Mesendoderm (in vitro differentiated cells): ENCODE results near the gene KRTAP10-2.

Experiments used
- DNase-seq: peaks from one replicate; pipeline ENCODE4 v3.0.0; 2013
- H2AK5ac ChIP-seq: 2 replicates; pipeline ENCODE4 v1.6.1; 2013; ENCODE audit warnings: low read length, inconsistent platforms
- H2BK120ac ChIP-seq: 2 replicates; pipeline ENCODE4 v1.6.1; 2013; ENCODE audit warnings: low read depth, mild to moderate bottlenecking, low read length, moderate library complexity, mixed read lengths
- H2BK15ac ChIP-seq: replicated peaks from 2 replicates; pipeline ENCODE4 v1.6.1; 2013; ENCODE audit warnings: low read depth, mild to moderate bottlenecking, moderate library complexity
- H2BK5ac ChIP-seq: 2 replicates; pipeline ENCODE4 v1.6.1; 2013; ENCODE audit warnings: low read length, inconsistent platforms
- H3K18ac ChIP-seq: 2 replicates; pipeline ENCODE4 v1.6.1; 2013; ENCODE audit warnings: mild to moderate bottlenecking, low read length, mixed read lengths
- H3K23ac ChIP-seq: one replicate; pipeline ENCODE4 v1.6.1; 2013; ENCODE audit warnings: low read length
- H3K27ac ChIP-seq: 2 replicates; pipeline ENCODE4 v1.5.1; 2013; ENCODE audit warnings: low read depth, mild to moderate bottlenecking, inconsistent platforms, low read length, moderate library complexity
- H3K27me3 ChIP-seq: 2 replicates; pipeline ENCODE4 v1.6.1; 2013; ENCODE audit warnings: low read length, control low read depth, mild to moderate bottlenecking, inconsistent platforms; ENCODE audit not compliant: insufficient read depth, poor library complexity
- H3K36me3 ChIP-seq: 2 replicates; pipeline ENCODE4 v1.6.1; 2013; ENCODE audit warnings: low read length, inconsistent platforms; ENCODE audit not compliant: control insufficient read depth, insufficient read depth
- H3K4ac ChIP-seq: one replicate; pipeline ENCODE4 v1.6.1; 2013; ENCODE audit warnings: low read depth, mild to moderate bottlenecking, low read length, moderate library complexity
- H3K4me1 ChIP-seq: 2 replicates; pipeline ENCODE4 v1.6.1; 2013; ENCODE audit warnings: low read depth, low read length, inconsistent platforms; ENCODE audit not compliant: control insufficient read depth
- H3K4me2 ChIP-seq: 2 replicates; pipeline ENCODE4 v1.6.1; 2013; ENCODE audit warnings: low read length
- H3K4me3 ChIP-seq: 2 replicates; pipeline ENCODE4 v1.5.1; 2013; ENCODE audit warnings: mild to moderate bottlenecking, low read length
- H3K56ac ChIP-seq: one replicate; pipeline ENCODE4 v1.6.1; 2013; ENCODE audit warnings: low read length
- H3K79me1 ChIP-seq: 2 replicates; pipeline ENCODE4 v1.6.1; 2013; ENCODE audit warnings: low read length, inconsistent platforms
- H3K79me2 ChIP-seq: 2 replicates; pipeline ENCODE4 v1.6.1; 2013; ENCODE audit warnings: mild to moderate bottlenecking, low read length; ENCODE audit not compliant: control insufficient read depth, insufficient read depth
- H3K9ac ChIP-seq: 2 replicates; pipeline ENCODE4 v1.6.1; 2013; ENCODE audit warnings: low read length, inconsistent platforms
- H4K5ac ChIP-seq: one replicate; pipeline ENCODE4 v1.6.1; 2013; ENCODE audit warnings: low read length
- H4K8ac ChIP-seq: one replicate; pipeline ENCODE4 v1.6.1; 2013; ENCODE audit warnings: low read depth, mild to moderate bottlenecking, control low read depth, low read length, moderate library complexity
- WGBS: extraction: QIAGEN DNeasy Blood & Tissue Kit; methylation state at CpG from one replicate; pipeline ENCODE4 v1.1.7; 2013; ENCODE audit warnings: low lambda C conversion rate, missing lambda C conversion rate; ENCODE audit not compliant: insufficient coverage; ENCODE audit errors: extremely low coverage; 5-methylcytosine and 5-hydroxymethylcytosine counted together

Gene KRTAP10-2

DNA sequence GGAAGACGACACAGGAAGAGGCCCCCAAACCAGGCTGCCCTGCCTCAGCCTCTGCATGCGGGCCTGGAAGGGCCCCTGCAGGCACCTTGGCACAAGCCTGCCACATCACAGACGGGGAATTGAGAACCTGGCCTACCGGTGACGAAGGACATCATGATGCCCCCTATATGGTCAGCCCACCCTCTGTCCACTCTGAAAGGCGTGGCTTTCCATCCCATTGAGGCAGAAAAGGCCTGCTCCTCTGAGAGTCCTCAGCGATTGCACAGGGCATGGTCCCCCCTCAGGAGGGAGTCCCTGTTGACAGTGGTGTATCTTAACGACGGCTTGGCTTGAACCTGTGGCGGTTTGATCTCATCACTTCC lies 22.7 kb downstream of the KRTAP10-2 start:
- no peak for DNase-seq
- no peak overlapping the region for H3K27ac ChIP-seq
- no peak overlapping the region for H4K8ac ChIP-seq
- H3K9ac ChIP-seq, result no peak overlapping the region
- no peaks in the 10 kb centered on the region for H3K27me3 ChIP-seq
- H3K36me3 ChIP-seq, result peaks cover 4% of the 10 kb centered on the region
- no peak overlapping the region for H3K18ac ChIP-seq
- WGBS, result no CpG with 5 or more reads among the region's 10 CpGs
- H3K79me2 ChIP-seq, result no peaks in the 10 kb centered on the region
- no peak overlapping the region for H3K23ac ChIP-seq
- no peak overlapping the region for H4K5ac ChIP-seq
- no peak overlapping the region for H3K4me3 ChIP-seq
- H2AK5ac ChIP-seq, result no peak overlapping the region
- no peak overlapping the region for H3K4me2 ChIP-seq
- no peak overlapping the region for H2BK5ac ChIP-seq
- no peak overlapping the region for H3K56ac ChIP-seq
- no peaks in the 10 kb centered on the region for H3K4me1 ChIP-seq
- H3K4ac ChIP-seq, result no peak overlapping the region
- no peak overlapping the region for H2BK15ac ChIP-seq
- no peaks in the 10 kb centered on the region for H3K79me1 ChIP-seq
- H2BK120ac ChIP-seq, result no peak overlapping the region

- Histone ChIP-seq H3K4ac (no peak overlapping the region), H2BK15ac (no peak overlapping the region), H3K4me2 (no peak overlapping the region), H4K8ac (no peak overlapping the region), H2AK5ac (no peak overlapping the region), H3K79me1 (no peaks in the 10 kb centered on the region), H3K27me3 (no peaks in the 10 kb centered on the region), H2BK120ac (no peak overlapping the region), H3K9ac (no peak overlapping the region), H3K4me1 (no peaks in the 10 kb centered on the region), H3K36me3 (peaks cover 4% of the 10 kb centered on the region), H4K5ac (no peak overlapping the region), H3K18ac (no peak overlapping the region), H3K56ac (no peak overlapping the region), H3K79me2 (no peaks in the 10 kb centered on the region), H2BK5ac (no peak overlapping the region), H3K4me3 (no peak overlapping the region), H3K23ac (no peak overlapping the region), H3K27ac (no peak overlapping the region)
- no CpG with 5 or more reads among the region's 18 CpGs for WGBS
- DNase-seq, result no peak
These were observed 23.2 kb downstream of the KRTAP10-2 start for GRCh38 chr21:44527983-44528633.

DNA sequence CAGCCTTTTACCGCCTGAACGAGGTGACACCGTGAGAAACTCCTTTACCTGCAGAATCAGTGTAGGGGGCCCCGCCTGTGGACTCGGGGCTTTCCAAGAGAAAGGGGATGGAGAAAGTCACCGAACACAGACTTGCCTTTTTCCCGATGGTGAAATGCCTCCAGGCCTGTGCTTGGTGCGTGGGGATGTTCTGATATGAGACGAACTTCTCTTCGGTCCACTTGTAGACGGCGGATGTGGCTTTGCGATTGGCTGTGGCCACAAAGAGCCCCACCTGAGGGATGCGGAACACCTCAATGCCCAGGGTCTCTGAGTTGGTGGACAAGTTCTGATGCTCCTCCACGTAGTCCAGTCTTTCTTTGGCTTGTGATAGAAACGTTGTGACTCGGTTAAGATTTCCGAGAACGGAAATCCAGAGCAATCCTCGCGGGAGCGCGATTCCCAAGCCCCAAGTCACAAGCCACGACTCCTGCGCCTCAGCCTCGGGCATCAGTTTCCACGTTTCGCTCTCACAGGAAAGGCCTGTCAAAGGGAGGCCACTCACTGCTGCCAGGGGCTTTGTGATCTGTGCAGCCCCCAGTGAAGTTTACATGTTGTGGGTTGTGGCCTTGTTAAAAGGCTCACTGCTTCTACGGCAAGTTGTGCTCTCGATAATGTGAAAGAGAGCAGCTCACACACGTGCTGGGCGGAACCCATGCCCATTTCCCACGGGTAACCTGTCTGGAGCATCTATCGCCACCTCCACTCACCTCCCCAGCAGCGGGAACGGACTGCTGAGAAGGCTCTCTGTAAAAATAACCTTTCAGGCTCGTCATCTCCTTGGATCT lies 23.9 kb downstream of the KRTAP10-2 start:
- Histone ChIP-seq H3K4me3 (no peak overlapping the region), H3K23ac (no peak overlapping the region), H3K27ac (no peak overlapping the region), H3K4me1 (no peaks in the 10 kb centered on the region), H3K79me2 (no peaks in the 10 kb centered on the region), H2BK120ac (no peak overlapping the region), H3K27me3 (no peaks in the 10 kb centered on the region), H2BK5ac (no peak overlapping the region), H3K56ac (no peak overlapping the region), H3K4me2 (no peak overlapping the region), H3K18ac (no peak overlapping the region), H3K9ac (no peak overlapping the region), H3K36me3 (peaks cover 4% of the 10 kb centered on the region), H4K5ac (no peak overlapping the region), H2AK5ac (no peak overlapping the region), H2BK15ac (no peak overlapping the region), H3K4ac (no peak overlapping the region), H3K79me1 (no peaks in the 10 kb centered on the region), H4K8ac (no peak overlapping the region)
- DNase-seq, result no peak
- no CpG with 5 or more reads among the region's 37 CpGs for WGBS

- Histone ChIP-seq H4K8ac (no peak overlapping the region), H3K18ac (no peak overlapping the region), H3K4ac (no peak overlapping the region), H3K4me3 (no peak overlapping the region), H3K4me2 (no peak overlapping the region), H2BK5ac (no peak overlapping the region), H4K5ac (no peak overlapping the region), H3K23ac (no peak overlapping the region), H3K4me1 (no peaks in the 10 kb centered on the region), H3K36me3 (peaks cover 4% of the 10 kb centered on the region), H2BK120ac (no peak overlapping the region), H3K56ac (no peak overlapping the region), H2BK15ac (no peak overlapping the region), H2AK5ac (no peak overlapping the region), H3K9ac (no peak overlapping the region), H3K79me2 (no peaks in the 10 kb centered on the region), H3K27ac (no peak overlapping the region), H3K79me1 (no peaks in the 10 kb centered on the region), H3K27me3 (no peaks in the 10 kb centered on the region)
- no peak for DNase-seq
- no CpG with 5 or more reads among the region's 12 CpGs for WGBS
These were observed 25.0 kb downstream of the KRTAP10-2 start for GRCh38 chr21:44526096-44526997.

GRCh38 chr21:44525391-44526095 lies 25.8 kb downstream of the KRTAP10-2 start:
- no peaks in the 10 kb centered on the region for H3K79me2 ChIP-seq
- WGBS, result no CpG with 5 or more reads among the region's 20 CpGs
- H3K4me1 ChIP-seq, result no peaks in the 10 kb centered on the region
- H3K36me3 ChIP-seq, result peaks cover 4% of the 10 kb centered on the region
- no peak overlapping the region for H3K23ac ChIP-seq
- DNase-seq, result no peak
- no peak overlapping the region for H3K4me2 ChIP-seq
- no peaks in the 10 kb centered on the region for H3K27me3 ChIP-seq
- no peak overlapping the region for H3K4ac ChIP-seq
- no peak overlapping the region for H4K8ac ChIP-seq
- no peak overlapping the region for H2BK120ac ChIP-seq
- no peaks in the 10 kb centered on the region for H3K79me1 ChIP-seq
- H2BK15ac ChIP-seq, result no peak overlapping the region
- no peak overlapping the region for H2AK5ac ChIP-seq
- H3K27ac ChIP-seq, result no peak overlapping the region
- no peak overlapping the region for H3K9ac ChIP-seq
- H3K18ac ChIP-seq, result no peak overlapping the region
- no peak overlapping the region for H2BK5ac ChIP-seq
- no peak overlapping the region for H4K5ac ChIP-seq
- H3K4me3 ChIP-seq, result no peak overlapping the region
- H3K56ac ChIP-seq, result no peak overlapping the region
